ENCODE measurements around the gene SERP1.
A peak's percentile ranks its signal among the peaks of the same experiment; 100 is the strongest.
"Not testable (repeated sequence)": the region's sequence is repeated elsewhere in the genome, so short reads cannot be mapped to it uniquely, and the experiment has no call there.

The SERP1 gene

DNA sequence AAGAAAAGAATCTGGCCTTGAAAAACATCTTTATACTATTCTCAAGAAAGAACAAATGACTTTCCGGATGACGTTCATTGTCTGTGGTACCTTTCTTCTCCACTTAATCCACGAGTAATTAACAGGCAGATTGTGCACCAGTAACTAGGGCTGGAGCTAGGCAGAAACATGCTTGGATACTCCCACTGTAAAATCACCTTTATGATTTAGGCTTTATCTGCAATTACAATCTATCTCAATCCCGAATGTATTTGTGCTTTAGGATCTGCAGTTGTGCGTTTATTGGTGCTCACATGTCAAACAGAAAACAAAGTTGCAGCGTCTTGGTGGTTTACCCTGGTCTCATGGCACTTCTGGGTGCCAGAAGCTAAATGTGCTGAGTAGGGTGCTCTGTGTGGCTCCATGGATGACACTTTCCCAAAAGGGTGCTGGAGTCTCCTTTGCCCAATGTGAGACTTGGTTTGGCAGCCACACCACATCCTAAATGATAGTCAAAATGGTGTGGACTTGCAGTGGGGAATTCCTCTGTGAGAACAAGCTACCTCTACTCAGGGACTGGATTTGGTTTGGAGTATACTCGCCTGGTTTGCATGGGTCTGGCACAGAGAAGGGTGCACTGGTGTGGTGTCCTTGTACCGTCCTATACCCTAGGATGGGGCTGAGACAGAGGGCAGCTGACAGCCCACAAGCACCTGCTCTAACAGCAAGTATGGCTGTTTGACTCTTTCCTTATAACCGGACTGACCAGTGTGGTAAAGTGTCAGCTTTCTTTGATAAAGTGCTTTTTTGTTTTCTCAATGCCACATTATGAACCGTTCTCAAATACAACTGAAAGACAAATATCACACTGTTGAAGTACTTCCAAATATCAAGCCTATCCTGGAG is 7.7 kb downstream of the SERP1 start:
- no peak for DNase-seq

DNA sequence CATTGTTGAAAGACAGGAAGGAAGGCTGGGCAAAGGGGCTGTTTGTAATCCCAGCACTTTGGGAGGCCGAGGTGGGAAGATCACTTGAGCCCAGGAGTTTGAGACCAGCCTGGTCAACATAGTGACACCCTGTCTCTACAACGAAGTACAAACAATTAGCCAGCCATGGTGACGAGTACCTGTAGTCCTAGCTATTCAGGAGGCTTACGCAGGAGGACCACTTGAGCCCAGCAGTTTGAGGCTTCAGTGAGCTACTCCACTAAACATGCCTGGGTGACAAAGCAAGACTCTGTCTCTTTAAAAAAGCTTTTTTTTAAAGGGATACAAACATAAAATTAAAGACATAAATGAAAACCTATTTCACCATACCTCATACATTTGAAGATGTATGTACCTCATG is 11.1 kb downstream of the SERP1 start:
- no peak for DNase-seq

DNA sequence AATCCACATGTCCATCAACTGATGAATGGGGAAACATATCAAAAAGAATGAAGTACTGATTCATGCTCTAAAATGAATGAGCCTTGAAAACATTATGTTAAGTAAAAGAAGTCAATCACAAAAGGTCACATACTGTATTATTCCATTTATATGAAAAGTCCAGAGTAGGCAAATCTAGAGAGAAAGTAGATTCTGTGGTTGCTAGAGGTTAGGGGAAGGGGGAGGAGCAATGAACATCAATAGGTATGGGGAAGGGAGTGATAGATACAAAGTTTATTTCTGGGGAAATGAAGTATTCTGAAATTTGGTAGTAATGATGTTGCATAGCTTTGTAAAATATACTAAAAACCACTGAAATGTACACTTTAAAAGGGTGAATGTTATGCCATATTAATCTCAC is 14.5 kb downstream of the SERP1 start:
- no peak for DNase-seq

DNA sequence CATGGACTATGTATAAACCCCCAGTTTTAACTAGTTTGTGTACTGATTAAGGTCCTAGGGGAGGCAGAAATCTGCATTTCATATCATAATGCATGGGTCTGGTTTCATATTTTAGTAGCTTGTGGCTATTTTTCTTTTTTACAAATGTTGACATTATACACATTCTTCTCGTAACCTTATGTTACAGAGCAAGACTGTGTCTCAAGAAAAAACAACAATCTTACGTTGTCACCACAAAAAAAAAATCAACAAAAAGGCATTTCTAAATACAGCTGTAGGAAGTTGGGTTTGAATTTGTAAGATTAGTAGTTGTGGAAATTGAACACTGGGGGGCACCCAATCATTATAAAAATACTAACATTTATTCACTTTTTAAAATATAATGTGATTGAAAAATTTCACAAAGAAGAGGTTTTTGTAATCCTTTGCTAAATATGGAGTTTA is 17.9 kb downstream of the SERP1 start:
- peak in 1 of 2 donors; percentile 67 for DNase-seq

DNA sequence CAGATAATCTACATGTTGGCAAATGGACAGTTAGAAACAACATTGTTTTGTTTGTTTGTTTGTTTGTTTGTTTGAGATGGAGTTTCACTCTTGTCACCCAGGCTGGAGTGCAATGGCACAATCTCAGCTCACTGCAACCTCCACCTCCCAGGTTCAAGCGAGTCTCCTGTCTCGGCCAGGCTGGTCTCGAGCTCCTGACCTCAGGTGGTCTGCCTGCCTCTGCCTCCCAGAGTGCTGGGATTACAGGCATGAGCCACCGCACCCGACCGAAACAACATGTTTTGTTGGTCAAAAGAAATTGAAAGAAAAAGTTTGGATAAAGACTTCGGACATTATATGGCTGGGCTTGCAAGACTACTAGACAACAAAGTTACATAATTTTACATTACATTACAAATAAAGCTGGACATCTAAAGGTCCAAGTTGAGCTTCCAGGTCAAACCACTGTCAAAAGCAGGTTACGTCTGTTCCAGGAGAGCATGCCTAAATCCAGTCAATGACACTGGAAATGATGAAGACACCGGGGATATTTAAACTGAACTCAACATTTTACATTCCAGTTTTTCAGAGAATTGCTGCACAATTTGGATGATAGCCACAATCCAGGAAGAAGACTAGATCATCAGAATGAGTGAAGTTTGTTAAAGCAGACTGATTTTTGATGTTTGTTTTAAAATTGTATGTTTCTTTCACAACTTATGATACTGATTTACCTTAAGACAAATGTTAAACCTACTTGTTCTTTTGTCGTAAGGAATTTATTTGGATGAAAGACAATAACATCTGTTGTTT is 18.6 kb downstream of the SERP1 start:
- DNase-seq, result no peak

DNA sequence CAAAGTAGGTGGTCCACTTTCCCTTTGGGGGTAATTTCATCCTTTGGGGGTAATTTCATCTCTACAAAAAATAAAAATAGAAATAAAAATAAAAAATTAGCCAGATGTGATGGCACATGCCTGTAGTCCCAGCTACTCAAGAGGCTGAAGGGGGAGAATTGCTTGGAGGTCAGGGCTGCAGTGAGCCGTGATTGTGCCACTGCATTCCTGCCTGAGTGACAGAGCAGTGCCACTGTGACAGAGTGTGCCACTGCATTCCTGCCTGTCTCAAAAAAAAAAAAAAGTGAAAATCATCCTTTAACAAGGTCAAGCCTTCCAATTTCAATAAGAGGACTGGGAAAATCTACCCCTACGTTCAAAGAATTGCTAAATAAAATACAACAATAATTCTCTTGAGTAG is 22.8 kb downstream of the SERP1 start:
- DNase-seq, result no peak

DNA sequence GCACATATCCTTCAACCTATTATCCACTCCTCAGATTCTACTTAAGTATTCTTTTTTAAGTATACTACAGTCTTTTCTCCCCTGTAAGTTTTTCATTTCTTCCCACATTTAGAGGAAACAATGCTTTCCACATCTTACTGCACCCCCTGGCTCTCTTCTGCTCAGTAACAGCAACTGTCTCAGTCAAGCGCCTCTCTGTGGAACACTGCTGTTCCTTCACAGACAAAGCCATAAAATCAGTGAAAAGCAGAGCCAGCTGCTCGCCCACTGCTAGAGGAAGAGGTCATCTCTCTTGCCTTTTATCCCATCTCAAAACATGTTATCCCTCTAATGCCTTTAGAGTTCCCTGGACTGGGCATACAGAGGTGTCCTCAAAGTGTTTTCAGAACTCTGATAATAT is 24.8 kb downstream of the SERP1 start:
- no peak for DNase-seq

DNA sequence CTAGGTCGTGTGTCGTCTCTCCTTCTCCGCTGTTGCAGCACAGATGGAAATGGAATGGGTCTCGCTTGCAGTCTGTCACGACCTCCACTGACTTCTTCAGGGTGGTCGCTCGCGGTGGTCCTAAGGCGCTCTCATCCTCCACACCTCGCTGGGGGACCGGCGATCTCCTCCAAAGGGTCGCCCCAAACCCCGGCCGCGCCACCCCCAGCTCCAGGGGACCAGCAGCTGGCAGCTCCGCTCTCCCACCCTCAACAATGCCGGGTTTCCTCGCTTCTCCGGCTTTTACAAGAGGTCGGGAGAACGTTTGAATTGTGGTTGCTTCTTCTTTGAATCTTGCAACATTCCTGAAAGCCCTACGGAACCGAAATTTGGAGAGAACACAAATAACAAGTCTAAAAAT is 25.9 kb downstream of the SERP1 start:
- DNase-seq, result no peak

DNA sequence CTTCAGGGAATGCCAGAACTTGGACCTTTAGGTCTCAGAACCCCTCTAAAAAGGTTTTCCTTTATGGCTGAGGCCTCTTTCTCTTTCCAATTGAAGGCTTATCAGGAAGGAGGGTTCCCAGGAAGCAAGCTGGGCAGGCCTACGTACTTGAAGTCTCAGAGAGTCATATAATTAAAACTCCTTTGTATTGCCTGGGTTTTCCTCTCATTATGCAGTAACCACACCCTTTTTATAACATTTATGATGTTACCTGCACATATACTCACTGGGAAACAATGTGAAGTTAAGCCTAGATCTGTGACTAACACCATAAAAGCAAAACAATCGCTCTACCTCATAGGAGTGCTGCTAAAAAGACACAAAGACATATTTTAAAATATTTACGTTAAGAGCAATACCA is 27.3 kb downstream of the SERP1 start:
- no peak for DNase-seq

DNA sequence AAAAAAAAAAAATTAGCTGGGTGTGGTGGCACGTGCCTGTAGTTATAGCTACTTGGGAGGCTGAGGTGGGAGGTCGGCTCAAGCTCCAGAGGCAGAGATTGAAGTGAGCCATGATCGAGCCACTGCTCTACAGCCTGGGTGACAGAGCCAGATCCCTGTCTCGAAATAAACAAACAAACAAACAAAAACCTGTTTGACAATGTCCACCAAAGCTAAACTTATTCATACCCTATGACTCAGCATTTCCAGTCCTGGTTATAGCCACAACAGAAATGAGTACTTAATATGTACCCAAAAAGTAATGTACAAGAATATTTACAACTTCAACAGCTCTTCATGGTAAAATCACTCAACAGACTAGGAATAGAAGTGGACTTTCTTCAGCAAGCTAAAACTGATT is 31.1 kb downstream of the SERP1 start:
- DNase-seq, result no peak

DNA sequence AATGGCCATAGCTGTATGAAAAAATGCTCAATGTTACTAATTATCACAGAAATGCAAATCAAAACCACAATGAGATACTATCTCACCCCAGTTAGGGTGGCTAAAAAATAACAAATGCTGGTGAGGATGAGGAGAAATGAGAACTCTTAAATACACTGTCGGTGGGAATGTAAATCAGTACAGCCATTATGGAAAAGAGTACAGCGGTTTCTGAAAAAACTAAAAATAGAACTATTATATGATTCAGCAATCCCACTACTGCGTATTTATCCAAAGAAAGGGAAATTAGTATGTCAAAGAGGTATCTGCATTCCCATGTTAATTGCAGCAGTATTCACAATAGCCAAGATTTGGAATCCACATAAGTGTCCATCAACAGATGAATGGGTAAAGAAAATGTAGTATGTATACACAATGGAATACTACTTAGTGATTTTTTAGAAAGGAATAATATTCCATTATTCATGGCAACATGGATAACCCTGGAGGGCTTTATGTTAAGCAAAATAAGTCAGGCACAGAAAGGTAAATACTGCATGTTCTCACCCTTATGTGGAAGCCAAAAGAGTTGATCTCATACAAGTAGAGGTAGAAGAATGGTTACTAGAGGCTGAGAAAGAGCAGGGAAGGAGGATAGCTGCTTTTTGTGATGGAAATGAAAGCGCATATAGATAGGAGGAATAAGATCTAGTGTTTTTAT is 35.0 kb downstream of the SERP1 start:
- no peak for DNase-seq

DNA sequence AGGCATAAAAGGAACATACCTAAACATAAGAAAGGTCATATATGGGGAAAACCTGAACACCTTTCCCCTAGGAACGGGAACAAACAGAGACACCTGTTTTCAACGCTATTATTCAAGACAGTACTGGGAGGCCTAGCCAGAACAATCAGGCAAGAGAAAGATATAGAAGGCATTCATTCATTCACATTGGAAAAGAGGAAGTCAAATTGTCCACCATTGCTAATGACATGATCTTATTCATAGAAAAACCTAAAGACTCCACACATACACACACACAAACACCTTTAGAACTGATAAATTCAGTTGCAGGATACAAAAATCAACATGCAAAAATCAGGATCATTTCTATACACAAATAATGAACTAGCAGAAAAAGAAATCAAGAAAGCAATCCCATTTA is 36.5 kb downstream of the SERP1 start:
- no peak for DNase-seq

DNA sequence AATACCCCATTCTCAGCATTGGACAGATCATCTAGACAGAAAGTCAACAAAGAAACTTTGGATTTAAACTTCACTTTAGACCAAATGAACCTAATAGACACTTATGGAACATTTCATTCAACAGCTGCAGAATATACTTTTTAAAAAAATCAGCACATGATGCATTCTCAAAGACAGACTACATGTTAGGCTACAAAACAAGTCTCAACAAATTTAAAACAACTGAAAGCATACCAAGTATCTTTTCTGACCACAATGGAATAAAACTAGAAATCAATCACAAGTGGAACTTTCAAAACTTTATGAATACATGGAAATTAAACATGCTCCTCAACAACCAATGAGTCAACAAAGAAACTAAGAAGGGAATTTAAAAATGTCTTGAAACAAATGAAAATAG is 37.9 kb downstream of the SERP1 start:
- no peak for DNase-seq

DNA sequence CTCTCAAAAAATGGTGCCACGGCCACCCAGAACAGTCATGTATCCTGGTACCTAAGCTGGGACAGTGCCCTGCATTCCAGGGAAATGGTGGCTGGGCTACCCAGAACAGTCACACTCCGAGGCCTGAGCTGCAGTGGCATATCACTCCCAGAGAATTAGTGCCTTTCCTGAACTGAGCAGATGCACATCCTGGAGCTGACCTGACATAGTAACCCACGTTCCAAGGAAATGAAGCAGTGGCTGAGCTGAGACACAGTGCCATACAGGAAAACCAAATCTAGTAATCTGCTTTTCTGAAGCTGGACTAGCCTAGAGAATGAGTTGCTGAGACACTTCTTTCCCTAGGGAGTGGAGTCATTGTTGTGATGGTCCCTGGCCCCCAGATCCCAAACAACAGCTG is 41.8 kb downstream of the SERP1 start:
- DNase-seq, result no peak

DNA sequence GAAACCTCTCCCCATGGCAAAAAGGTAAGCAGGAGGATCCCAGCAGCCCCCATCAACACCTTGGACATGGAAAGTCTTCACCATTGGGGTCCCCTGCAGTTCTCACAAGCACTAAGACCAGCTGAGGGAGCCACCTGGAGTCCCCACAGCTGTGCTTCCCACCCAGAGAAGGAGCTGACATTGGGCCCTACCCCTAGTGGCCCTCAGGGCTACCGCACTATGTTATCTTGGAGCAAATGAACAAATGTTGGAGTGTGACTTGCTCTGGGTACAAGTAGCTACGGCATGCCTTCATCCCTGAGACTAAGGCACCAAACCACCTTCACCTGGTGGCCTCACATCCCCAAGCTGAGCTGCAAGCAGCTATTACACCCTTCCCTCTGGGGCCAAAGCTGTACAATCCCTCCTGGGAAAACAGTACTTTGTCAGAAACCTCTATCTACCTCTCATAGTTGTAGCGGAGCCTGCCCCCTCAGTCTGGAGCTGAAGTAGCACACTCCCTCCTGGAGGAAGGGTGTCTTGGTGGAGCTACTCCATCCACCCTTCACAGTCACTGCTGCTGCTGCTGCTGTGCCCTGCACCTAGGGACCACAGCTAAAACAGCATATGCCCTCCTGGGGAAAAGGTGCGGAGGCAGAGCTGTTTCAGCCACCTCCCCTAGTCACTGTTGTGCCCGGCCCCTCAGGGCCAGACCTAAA is 42.7 kb downstream of the SERP1 start:
- no peak for DNase-seq

DNA sequence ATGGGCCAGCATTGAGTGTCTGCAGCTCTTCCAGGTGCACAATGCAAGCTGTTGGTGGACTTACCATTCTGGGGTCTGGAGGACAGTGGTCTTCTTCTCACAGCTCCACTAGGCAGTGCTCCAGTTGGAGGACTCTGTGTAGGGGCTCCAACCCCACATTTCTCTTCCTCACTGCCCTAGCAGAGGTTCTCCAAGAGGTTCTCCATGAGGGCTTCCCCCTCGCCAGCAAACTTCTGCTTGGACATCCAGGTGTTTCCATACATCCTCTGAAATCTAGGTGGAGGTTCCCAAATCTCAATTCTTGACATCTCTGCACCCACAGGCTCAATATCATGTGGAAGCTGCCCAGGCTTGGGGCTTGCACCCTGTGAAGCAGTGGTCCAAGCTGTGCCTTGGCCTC is 45.3 kb downstream of the SERP1 start:
- DNase-seq, result not testable (repeated sequence)

DNA sequence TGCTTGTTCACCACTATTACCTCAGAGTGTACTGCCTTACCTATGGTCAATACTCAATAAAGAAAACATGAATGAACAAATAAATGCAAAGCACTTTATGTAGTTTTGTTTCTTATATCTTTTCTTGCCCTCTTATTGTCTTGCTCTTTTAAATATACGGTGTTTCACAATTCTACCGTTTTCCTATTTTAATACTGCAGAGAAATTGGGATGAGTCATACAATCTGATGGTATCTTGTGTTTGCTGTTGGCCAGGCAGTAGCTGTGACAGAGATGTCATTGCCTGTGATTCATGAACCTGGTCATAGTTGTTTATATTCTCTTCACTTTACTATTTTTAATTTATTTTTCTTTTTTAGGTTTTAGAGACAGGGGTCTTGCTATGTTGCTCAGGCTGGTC is 48.3 kb downstream of the SERP1 start:
- DNase-seq, result peak in 1 of 2 donors; percentile 28

DNA sequence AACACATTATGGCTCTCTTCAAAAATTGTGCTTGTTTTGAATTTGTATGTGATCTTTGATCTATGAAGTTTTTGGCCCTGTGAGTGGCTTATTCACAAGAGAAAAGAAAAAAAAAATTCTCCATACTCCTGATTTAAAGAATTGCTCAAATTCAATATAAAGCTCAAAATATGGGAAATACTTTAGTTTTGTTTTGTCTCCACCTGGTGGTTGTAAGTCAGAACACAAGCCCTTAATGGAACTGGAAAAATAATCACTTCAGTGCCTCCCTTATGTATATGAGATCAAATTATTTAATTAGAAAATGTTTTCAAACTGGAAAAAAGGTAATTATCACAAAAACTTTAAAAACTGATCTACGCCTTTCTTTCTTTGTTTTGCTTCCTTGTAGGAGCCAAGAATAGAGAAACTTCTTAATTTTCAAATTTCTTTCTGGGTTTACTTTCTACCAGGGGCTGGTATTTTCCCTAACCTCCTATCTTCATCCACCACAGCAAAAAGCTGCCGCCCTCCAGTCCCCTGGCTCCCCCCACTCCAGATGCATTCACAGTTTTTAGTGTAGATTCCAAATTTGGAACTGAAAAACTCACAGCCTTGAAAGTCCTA is 50.6 kb downstream of the SERP1 start:
- peak; percentile 31 to 83 for DNase-seq

DNA sequence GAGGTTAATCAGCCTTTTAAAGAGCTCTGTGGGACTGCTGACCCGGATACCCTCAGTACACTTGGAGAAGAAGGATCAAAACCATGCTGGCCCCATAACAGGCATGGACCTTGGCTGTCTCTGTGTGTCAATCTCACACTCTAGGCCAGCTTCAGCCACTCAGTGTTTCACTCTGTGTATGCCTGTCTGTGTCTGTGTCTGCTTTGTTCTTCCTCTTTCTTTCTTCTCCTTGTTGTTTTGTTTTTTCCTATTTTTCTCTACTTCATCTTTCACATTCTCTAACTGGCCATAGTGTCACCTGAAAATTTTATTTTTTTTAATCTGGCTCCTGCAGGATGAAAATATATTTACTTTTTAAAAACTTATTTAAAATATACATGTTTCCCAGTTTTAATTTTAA is 51.1 kb downstream of the SERP1 start:
- DNase-seq, result peak; percentile 9 to 35

DNA sequence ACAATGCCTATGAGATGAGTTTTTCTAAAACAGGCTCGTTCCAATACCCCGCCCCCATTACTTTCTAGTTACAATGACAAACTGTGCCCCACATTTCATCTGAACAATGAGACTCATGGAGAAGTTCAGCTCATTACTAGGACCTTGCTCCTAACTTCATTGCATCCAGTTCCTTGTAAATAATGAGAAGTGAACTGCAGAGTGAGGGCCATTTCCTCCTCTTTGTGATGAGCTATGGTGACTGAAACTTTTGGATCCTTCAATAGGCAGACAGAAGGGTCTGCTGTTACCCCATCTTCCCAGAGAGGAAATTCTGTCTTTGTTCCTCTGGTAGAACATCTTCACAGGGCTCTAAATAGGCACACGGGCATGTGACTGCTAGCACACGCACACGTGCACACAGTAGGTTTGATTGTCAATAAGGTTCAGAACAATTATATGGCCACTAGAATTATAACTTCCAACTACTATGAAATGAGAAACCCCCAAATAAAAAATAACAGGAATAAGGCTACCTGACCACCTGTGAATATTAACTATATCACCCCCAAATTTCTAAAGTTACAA is 51.8 kb downstream of the SERP1 start:
- peak; percentile 8 to 20 for DNase-seq
